ENCODE measurements around the gene RAD51B.

DNA sequence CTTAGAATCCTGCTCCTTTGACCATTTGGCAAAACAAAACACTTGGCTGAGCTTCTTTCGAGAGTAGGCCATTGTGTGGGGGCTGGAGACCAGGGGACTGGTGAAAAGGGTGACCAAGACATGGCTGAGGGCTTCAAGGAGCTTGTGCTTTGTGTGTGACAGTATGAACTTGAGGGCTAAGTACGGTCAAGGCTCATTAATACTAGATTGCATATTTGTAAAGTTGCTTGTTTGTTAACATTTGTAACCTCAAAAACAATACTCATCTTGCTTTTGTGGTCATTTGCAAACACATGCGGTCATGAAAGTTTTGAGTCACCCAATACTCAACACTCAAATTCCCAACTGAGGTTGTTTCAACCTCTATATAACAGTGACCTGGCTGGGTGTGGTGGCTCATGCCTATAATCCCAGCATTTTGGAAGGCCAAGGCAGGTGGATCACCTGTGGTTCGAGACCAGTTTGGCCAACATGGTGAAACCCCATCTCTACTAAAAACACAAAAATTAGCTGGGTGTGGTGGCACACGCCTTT is 45.7 kb upstream of the RAD51B start:
- TF ChIP-seq POLR2A (IDR thresholded peaks at IDR 0.05) (no peak), POLR2AphosphoS5 (IDR thresholded peaks at IDR 0.05) (no peak), EP300 (IDR thresholded peaks at IDR 0.05; ENCODE audit: low read depth) (no peak)
- TF ChIP-seq, protein P1, sequence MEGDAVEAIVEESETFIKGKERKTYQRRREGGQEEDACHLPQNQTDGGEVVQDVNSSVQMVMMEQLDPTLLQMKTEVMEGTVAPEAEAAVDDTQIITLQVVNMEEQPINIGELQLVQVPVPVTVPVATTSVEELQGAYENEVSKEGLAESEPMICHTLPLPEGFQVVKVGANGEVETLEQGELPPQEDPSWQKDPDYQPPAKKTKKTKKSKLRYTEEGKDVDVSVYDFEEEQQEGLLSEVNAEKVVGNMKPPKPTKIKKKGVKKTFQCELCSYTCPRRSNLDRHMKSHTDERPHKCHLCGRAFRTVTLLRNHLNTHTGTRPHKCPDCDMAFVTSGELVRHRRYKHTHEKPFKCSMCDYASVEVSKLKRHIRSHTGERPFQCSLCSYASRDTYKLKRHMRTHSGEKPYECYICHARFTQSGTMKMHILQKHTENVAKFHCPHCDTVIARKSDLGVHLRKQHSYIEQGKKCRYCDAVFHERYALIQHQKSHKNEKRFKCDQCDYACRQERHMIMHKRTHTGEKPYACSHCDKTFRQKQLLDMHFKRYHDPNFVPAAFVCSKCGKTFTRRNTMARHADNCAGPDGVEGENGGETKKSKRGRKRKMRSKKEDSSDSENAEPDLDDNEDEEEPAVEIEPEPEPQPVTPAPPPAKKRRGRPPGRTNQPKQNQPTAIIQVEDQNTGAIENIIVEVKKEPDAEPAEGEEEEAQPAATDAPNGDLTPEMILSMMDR (IDR thresholded peaks at IDR 0.05) = no peak
